Left renal pelvis (tissue), 4 donors: Measurements from ENCODE around the gene ARID4B. TPM values are rescaled to one million over a fixed set of nuclear protein-coding genes. Genes with fewer than 3 reads are reported as not detected.
A peak's percentile ranks its signal among the peaks of the same experiment; 100 is the strongest.
"Not testable (repeated sequence)": the region's sequence is repeated elsewhere in the genome, so short reads cannot be mapped to it uniquely, and the experiment has no call there.

ENCODE experiments used
- DNase-seq, 4 donors: peaks; one replicate each; pipeline ENCODE4 v3.0.0-alpha.2; 2013; ENCODE audit warnings: low read depth in 4 of 4, low spot score in 3 of 4
- polyA plus RNA-seq, 4 donors: library from polyadenylated mRNA; unstranded; fragments of 120-200 nt; gene quantifications; one replicate each; pipeline ENCODE4 v1.2.1, GENCODE V29; 2013; ENCODE audit not compliant: insufficient read length in 4 of 4

Gene ARID4B
- 10 to 100 TPM; 42.6 to 57.0 (median 49.4) TPM for polyA plus RNA-seq

- DNase-seq = peak in 1 of 4 donors; percentile 14
These were observed at the start of gene ARID4B for GRCh38 chr1:235327559-235328270. Gene ARID4B, minus strand, starts transcription at chr1:235328179. Its CDS starts 1,260 bp downstream, at chr1:235326919.

- DNase-seq = no peak
These were observed 48.1 kb upstream of the ARID4B start for GRCh38 chr1:235375919-235376605.

GRCh38 chr1:235369802-235370201 lies 41.8 kb upstream of the ARID4B start:
- DNase-seq = no peak

- no peak for DNase-seq
These were observed 40.4 kb upstream of the ARID4B start for GRCh38 chr1:235368428-235368827.

GRCh38 chr1:235367000-235367908 lies 39.3 kb upstream of the ARID4B start, which contains the start of gene TBCE:
Gene TBCE, plus strand, starts transcription at chr1:235367427. Its CDS starts 12,623 bp downstream, at chr1:235380050.
- peak; percentile 91 to 96 (median 95) for DNase-seq

- DNase-seq = no peak
These were observed 38.3 kb upstream of the ARID4B start for GRCh38 chr1:235366286-235366685.

- not testable (repeated sequence) for DNase-seq
These were observed 36.2 kb upstream of the ARID4B start for GRCh38 chr1:235364189-235364588.

- no peak for DNase-seq
These were observed 30.9 kb upstream of the ARID4B start for GRCh38 chr1:235358899-235359298.

- no peak for DNase-seq
These were observed 29.8 kb upstream of the ARID4B start for GRCh38 chr1:235357485-235358373.

GRCh38 chr1:235351898-235352297 lies 23.9 kb upstream of the ARID4B start:
- no peak for DNase-seq

GRCh38 chr1:235351441-235351840 lies 23.5 kb upstream of the ARID4B start:
- no peak for DNase-seq

- no peak for DNase-seq
These were observed 15.7 kb upstream of the ARID4B start for GRCh38 chr1:235343726-235344125.

GRCh38 chr1:235342471-235342870 lies 14.5 kb upstream of the ARID4B start:
- no peak for DNase-seq

- no peak for DNase-seq
These were observed 14.1 kb upstream of the ARID4B start for GRCh38 chr1:235342039-235342438.

GRCh38 chr1:235341334-235341733 lies 13.4 kb upstream of the ARID4B start:
- DNase-seq = no peak

- DNase-seq = no peak
These were observed 11.8 kb upstream of the ARID4B start for GRCh38 chr1:235339746-235340145.

- peak in 2 of 4 donors; percentile 6 to 16 for DNase-seq
These were observed 8.9 kb upstream of the ARID4B start for GRCh38 chr1:235336903-235337302.

GRCh38 chr1:235331401-235331800 lies 3.4 kb upstream of the ARID4B start:
- no peak for DNase-seq

GRCh38 chr1:235330918-235331285 lies 2.9 kb upstream of the ARID4B start:
- DNase-seq = no peak
